SH-SY5Y (cell line): ENCODE data around the gene B4GALT6.

ENCODE experiments used
- GATA2 ChIP-seq: IDR thresholded peaks from 2 replicates; pipeline ENCODE4 v1.6.1; 2011; ENCODE audit warnings: mild to moderate bottlenecking, low read depth, low read length
- GATA3 ChIP-seq: IDR thresholded peaks from 2 replicates; pipeline ENCODE4 v1.6.1; 2011; ENCODE audit warnings: low read depth, mild to moderate bottlenecking, low read length, moderate library complexity

Gene B4GALT6

DNA sequence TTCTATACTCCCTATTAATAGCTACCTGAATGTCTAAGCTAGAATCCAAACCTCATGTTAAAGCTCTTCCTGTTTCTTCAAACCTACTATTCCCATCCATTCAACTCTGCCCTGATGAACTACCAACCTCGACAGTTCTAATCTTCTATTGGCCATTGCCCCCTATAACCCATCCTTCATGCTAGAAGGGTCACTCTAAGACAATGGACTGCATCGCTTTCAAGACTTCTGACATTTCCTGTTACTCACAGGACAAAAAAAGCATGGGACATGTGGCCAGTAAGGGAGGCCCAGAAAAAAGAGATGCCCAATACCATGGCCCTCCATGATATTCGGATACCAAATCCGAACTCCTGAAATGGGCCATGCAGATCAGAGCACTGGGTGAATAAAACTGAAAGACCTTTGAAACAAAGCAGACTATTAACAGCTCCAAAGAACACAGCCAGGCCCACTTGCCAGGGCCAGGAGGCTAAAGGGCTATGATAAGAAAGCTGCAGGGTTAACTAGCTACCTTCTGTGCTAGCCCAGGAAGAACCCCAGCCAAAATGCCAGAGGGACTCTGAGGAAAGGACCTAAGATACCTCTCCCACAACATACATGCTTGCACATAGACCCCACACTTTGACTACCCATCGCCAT, 4.5 kb downstream of the B4GALT6 start:
- no peak for TF ChIP-seq GATA3
- no peak for TF ChIP-seq GATA2

GRCh38 chr18:31679133-31679742, 5.1 kb downstream of the B4GALT6 start:
- no peak for TF ChIP-seq GATA2
- TF ChIP-seq GATA3: no peak

GRCh38 chr18:31678425-31678824, 6.0 kb downstream of the B4GALT6 start:
- TF ChIP-seq GATA3: no peak
- no peak for TF ChIP-seq GATA2

DNA sequence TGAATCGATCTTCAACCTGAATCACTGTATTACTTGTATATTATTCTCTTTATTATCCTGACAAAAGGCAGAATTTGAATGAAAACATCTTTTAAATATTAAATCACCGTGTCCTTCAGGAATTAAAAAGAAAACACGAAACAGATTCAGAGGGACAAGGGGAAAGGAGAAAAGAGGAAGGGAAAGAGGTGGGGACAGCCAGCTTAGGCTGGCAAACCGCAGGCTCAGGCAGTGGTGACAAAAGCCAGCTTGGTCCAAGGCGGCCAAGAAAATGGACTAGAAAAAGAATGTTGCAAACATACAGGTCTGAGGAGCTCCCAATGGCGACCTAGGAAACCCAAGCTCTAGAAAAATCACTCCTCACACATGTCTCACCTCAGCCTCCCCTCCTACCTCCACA, 6.8 kb downstream of the B4GALT6 start:
- TF ChIP-seq GATA3: no peak
- no peak for TF ChIP-seq GATA2

DNA sequence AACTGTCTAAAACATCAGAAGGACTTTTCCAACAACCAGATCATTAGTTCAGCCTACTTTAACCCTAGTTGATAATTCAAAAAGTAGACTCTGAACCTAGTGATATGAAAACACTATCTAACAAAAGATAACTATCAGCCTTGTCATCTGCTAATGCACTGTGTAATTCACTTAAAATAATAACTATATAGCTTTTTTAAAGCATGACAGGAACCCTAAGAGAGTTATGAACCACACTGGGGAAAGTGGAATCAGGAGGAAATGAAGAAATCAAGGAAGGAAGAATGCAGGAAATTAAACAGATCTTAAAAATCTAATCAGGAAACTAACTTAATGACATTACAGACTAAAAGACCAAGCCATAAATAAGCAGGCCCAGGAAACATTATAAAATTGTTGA, 9.0 kb downstream of the B4GALT6 start:
- TF ChIP-seq GATA3: peak; percentile 48; the same call in 1 of the 2 replicates
- TF ChIP-seq GATA2: no peak

DNA sequence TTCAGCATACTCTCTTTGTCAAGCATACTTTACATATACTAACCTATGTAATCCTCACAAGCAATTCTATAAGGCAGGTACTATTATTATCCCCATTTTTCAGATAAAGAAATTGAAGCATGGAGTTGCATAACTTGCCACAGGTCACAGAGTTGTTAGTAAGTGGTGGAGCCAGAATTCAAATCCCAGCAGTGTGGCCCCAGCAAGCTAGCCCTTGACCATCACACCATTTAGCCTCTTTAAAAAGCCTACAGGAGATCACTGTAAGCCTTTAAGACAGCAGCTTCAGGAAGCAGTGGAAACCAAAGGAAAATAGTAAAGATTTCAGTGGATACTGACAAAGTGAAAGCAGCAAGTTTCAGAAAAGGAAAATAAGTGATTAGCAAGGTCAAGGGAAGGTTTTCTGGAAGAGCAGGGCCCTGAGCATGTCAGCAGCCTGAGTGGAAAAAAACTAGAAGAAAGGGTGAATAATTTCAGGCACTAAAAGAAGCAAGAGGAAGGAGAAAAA, 11.7 kb downstream of the B4GALT6 start:
- no peak for TF ChIP-seq GATA3
- TF ChIP-seq GATA2: no peak

DNA sequence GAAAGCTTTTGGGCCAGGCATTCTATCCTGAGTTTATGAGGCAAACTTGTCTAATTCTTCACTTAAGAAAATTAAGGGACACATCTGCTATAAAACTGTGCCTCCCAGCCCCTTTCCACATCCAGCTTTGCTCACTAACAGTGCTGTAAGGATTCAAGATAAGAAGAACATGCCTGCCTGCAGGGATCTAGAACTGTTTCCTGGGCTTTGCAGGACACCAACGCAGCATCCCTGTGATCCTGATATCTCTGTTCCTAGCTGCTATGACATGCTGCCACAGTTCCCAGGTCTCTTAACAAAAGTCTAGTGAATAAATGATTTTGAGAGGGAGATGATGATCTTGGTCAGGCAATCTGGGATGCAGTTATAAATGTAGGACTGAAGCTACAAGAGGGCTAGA, 12.4 kb downstream of the B4GALT6 start:
- TF ChIP-seq GATA2: peak; percentile 54
- TF ChIP-seq GATA3: peak; percentile 35

DNA sequence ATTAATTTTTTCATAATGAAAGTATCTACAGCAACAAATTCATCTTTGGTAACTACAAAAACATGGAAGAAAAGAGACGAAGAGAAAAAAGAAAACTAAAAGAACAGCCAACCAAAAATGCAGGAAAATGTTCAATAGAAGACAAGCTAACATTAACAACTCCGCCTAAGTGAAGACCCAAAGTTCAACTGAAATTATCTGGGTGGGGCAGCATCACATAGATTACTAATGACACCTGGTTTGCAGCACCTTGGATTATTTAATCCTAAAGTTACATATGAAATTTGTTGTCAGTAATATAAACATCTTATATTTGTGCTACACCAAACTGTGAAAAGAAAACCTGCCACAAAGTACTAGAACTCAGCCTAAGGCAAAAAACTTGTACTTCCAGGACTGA, 14.8 kb downstream of the B4GALT6 start:
- TF ChIP-seq GATA3 (no peak), GATA2 (no peak)

- TF ChIP-seq GATA3 (no peak), GATA2 (no peak)
Observed at GRCh38 chr18:31667185-31667584, 17.2 kb downstream of the B4GALT6 start.

- TF ChIP-seq GATA3 (no peak), GATA2 (no peak)
Observed at GRCh38 chr18:31666055-31666454, 18.3 kb downstream of the B4GALT6 start.

- no peak for TF ChIP-seq GATA2
- TF ChIP-seq GATA3: no peak
Observed at GRCh38 chr18:31664101-31664500, 20.3 kb downstream of the B4GALT6 start.

- no peak for TF ChIP-seq GATA2
- TF ChIP-seq GATA3: no peak
Observed at GRCh38 chr18:31661965-31662364, 22.4 kb downstream of the B4GALT6 start.

- TF ChIP-seq GATA2: no peak
Observed at GRCh38 chr18:31660763-31661162, 23.6 kb downstream of the B4GALT6 start.

DNA sequence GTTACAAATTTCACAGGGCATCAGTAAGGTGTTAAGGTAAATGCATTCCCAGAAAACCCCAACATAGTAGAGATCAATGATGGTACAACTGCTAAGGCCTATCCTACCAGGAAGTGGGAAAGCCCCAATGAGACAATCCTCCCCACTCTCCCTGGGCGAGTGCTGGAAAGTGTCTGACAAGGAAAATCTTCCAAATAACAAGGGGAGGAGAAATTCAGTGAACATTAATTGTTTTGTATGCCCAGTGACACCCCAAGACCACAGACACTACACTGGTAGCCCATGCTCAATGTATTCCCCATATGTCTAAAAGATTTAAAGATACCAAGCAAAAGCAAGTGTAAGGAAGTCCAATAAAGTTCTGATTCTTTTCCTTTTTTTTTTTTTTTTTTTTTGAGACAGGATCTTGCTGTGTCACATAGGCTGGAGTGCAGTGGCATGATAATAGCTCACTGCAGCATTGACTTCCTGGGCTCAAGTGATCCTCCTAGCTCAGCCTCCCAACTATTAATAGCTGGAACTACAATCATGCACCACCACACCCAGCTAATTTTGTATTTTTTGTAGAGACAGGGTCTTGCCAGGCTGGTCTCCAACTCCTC, 24.7 kb downstream of the B4GALT6 start:
- TF ChIP-seq GATA2 (no peak), GATA3 (no peak)

GRCh38 chr18:31658670-31659575, 25.5 kb downstream of the B4GALT6 start:
- TF ChIP-seq GATA3 (no peak), GATA2 (no peak)
